Posterior vena cava (tissue), 2 donors: Measurements from ENCODE around the gene FAM3C. TPM values are rescaled to one million over a fixed set of nuclear protein-coding genes. Genes with fewer than 3 reads are reported as not detected.
"Not testable (repeated sequence)": the region's sequence is repeated elsewhere in the genome, so short reads cannot be mapped to it uniquely, and the experiment has no call there.

Source experiments
- DNase-seq: peaks from one replicate; pipeline ENCODE4 v3.0.0-alpha.2; 2020; ENCODE audit warnings: low spot score
- intact Hi-C, 2 donors: fragments of 100-400 bp; cut with DNase I; formaldehyde crosslinking; loops; one replicate each; pipeline versions ENCODE4 v1.14.1 to v1.14.2; 2022 to 2023
- long read RNA-seq, 2 donors: library from polyadenylated mRNA; unstranded; transcript quantifications; one replicate each; pipeline ENCODE4 v2.0.0, GENCODE V29; 2020 to 2021
- total RNA-seq, 2 donors: library from RNA; stranded (reverse); fragmentation: NEBNext Ultra II Directional; extraction: Animal tissue kit (Norgen Biotek cat#: 25700); gene quantifications; one replicate each; pipeline ENCODE4 v1.2.1, GENCODE V29; 2021
- donor health status: DM: yes; HTN: yes; CAD: no.
- donor health status: DM: yes; HTN: yes; CAD: no.

The FAM3C gene, protein sequence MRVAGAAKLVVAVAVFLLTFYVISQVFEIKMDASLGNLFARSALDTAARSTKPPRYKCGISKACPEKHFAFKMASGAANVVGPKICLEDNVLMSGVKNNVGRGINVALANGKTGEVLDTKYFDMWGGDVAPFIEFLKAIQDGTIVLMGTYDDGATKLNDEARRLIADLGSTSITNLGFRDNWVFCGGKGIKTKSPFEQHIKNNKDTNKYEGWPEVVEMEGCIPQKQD
- total RNA-seq, result 10 to 100 TPM; 71.4 to 93.4 TPM
- long read RNA-seq, donor 1, transcript FAM3C-201 (10 exons, 2,508 nt), result major isoform, 36 of 41 reads
- long read RNA-seq, donor 1, partial matches to known transcripts, result 1 of 41 reads
- long read RNA-seq, donor 1, other reads (novel, unspliced or antisense), result 3 of 41 reads
- long read RNA-seq, donor 2, transcript FAM3C-201 (10 exons, 2,508 nt), result major isoform, 64 of 67 reads
- long read RNA-seq, donor 2, partial matches to known transcripts, result 1 of 67 reads
- long read RNA-seq, donor 2, other reads (novel, unspliced or antisense), result 1 of 67 reads

DNA sequence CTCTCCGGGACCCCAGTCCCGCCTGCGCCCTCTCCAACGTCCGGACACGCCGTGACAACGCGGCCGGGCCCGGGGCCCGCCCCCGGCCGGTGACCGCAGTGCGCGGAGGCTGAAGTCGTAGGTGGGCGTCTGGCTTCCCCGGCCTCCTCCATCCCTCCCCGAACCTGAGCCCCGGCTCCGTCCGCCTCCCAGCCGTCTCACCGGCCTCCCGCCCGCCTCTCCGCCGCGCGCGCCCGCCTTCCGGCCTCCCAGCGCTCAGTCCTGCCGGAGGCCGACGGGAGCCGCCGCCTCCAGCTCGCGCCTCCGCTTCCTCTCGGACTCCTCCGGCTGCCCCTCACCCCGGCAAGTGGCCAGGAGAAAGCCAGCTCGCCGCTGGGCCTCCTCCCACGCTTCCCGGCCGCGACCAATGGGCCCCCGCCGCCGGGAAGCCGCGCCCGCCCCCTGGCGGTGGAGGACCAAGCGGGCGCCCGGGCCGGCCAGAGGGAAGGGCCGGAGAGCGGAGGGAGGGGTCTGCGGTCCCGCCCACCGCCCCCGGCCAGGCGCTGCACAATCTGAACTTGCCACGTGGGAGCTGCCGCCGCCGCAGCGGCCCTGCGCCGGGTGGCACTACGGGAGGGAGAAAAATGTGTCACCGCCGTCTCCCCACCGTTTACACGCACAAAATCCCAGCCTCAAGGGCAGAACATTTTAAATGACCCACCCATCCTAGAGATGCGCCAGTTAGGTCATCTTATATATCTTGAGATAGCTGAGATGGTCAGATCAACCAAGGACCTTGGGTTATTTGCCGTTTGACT, at the start of gene FAM3C:
TSS of gene FAM3C (minus strand) at position 348 of the 797 bp plus-strand sequence. CDS start 13,339 bp downstream, outside the sequence.
- peak; percentile 98 for DNase-seq
- intact Hi-C loops, result no loop called here

DNA sequence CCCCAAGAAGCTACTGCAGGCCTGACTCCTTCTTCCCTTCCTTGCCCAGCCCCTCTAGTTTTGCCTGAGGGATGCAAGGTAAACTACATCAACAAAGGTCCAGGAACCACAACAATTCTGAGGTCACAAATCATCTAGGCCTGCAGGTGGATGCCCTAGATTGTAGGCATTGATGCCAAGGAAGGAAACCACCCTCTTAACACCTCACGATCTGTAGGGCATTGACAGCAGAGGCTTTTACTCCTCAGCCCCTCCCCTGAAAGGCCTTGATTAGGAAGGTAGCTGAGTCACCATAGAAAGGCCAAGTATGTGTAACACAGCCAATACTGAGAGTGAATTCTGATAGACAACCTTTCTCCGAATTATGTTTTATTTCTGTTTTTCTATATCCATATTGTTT, 46.7 kb upstream of the FAM3C start:
- intact Hi-C loops, result no loop called here
- no peak for DNase-seq

DNA sequence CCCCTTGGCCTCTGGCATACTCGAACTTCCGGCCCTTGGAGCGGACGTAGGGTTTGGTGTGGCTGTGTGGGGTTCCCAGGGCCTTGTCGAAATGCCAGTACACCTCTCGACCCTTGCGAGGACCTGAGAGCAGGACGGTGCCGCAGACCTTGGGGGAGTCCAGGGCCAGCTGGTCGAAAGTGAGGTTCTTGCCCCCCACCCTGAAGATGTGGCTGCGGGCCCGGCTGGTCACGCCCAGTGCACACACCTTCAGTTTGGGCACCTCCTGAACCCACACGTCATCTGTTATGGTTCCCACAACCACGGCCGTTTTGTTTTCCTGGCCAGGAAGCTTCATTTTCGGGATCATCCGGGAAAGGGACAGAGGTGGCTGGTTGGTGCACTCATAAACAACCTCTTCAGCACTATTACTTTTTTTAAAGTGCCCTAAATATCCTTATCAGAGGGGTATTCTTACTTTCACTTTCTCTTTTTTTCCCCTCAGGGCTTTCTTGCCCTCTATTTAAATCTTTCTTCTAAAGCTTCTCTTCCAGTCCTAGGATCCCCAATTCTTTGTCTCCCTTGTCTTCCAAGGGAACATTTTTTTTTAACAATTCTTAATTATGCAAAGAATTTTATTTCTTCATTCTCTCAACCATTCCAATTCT, 44.9 kb upstream of the FAM3C start:
- intact Hi-C loops, result no loop called here

DNA sequence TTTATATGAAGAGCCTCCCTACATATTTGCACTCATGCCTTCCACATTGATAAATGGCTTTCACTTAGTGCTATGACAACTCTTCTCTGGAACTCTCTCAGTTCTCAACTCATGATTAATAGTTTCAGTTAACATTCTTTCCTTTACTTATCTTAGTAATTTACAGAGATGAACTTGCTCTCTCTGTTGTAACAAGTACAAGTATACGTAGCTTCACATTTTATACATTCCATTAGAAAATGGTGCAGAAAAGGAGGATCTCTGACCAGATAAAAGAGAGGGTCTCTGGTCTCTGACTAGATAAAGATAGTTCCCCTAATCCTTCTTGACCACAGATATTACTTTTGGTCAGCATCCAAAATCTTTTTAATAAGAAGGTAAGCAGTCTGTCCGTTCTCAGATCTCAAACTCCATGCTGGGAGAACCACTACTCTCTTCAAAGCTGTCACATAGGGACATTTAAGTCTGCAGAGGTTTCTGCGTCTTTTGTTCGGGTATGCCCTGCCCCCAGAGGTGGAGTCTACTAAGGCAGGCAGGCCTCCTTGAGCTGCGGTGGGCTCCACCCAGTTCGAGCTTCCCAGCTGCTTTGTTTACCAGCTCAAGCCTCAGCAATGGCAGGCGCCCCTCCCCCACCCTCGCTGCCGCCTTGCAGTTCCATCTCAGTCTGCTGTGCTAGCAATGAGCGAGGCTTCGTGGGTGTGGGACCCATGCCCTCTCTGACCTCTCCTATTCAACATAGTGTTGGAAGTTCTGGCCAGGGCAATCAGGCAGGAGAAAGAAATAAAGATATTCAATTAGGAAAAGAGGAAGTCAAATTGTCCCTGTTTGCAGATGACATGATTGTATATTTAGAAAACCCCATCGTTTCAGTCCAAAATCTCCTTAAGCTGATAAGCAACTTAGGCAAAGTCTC, 42.2 kb upstream of the FAM3C start:
- intact Hi-C loops, result not testable (repeated sequence)
- DNase-seq, result peak; percentile 90

More for the DNA sequence above, 44.9 kb upstream of the FAM3C start:
- peak; percentile 79 for DNase-seq

DNA sequence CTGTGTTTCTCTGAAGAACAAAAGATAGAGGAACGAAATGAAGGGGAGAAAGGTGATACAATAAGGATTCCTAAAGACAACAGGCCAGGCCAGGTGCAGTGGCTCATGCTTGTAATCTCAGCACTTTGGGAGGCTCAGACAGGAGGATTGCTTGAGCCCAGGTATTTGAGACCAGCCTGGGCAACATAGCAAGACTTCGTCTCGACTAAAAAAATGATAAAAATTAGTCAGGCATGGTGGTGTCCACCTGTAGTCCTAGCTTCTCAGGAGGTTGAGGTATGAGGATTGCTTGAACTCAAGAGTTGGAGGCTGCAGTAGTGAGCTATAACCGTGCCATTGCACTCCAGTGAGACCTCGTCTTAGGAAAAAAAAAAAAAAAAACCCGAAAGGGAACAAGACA, 41.4 kb upstream of the FAM3C start:
- intact Hi-C loops, result no loop called here
- DNase-seq, result no peak

DNA sequence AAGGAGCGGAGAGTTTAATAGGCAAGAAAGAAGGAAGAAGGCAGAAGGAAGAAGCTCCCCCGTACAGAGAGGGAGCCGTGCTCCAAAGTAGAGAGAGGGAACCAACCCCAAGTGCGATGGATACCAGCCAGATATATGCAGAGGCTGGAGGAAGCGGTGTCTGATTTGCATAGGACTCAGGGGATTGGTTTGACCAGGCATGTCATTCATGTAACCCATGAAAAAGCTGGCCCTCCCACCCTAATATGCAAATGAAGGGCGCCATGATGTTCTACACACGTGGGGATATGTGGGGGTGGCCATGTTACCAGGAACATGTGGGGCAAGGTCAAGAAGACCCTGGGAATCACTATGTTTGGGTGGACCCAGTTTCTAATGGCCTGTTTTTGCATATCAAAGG, 40.6 kb upstream of the FAM3C start:
- intact Hi-C loops, result no loop called here
- no peak for DNase-seq

DNA sequence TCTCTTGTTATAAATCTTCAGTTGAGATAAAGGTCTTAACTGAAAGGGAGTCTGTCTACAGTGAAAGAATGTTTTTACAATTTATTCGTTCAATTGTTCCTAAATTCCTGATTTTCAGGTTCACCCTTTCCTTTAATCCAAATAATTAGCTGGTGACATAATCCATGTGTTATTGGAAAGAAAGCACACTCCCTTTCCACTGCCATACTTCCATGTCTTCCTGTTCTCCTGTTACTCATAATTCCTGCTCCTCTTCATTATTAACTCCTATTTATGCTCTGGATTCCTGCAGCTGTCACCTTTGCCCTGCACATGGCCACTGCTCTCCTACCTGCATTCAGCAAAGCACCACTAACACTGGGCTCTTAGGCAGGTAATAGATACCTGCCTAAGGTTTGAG, 40.0 kb upstream of the FAM3C start:
- intact Hi-C loops, result no loop called here
- no peak for DNase-seq

DNA sequence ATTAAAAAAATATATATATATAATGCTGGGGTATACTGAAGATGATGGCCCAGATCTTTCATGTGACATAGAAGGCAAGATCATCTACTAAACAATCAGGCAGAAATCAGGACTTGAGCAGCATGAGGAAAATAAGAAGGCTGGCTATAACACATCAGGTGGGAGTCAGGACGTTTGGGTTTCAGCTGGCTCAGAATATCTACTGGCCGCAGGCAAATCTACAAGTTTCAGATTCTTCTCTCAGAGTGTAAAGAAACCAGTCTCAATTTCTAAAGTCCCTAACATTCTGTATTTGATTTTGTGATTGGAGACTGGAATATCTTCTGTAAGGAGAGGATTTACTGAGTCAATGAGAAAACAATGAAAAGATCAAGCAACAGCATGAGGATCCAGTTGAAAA, 37.7 kb upstream of the FAM3C start:
- intact Hi-C loops, result no loop called here
- DNase-seq, result no peak

DNA sequence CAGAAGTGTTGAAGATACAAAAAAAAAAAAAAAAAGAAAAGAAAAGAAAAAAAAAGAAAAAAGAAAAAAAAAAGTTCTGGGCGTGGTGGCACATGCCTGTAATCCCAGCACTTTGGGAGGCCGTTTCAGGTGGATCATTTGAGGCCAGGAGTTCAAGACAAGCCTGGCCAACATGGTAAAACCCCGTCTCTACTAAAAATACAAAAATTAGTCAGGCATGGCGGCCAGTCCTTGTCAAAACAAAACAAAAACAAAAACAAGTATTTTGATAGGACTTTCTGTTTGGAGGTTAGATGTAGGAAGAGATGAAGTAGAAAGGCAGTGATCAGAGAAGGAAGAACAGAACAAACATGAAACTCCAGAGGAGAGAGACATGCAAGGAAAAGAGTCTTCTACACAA, 36.4 kb upstream of the FAM3C start:
- intact Hi-C loops, DNase-seq: not testable (repeated sequence)

DNA sequence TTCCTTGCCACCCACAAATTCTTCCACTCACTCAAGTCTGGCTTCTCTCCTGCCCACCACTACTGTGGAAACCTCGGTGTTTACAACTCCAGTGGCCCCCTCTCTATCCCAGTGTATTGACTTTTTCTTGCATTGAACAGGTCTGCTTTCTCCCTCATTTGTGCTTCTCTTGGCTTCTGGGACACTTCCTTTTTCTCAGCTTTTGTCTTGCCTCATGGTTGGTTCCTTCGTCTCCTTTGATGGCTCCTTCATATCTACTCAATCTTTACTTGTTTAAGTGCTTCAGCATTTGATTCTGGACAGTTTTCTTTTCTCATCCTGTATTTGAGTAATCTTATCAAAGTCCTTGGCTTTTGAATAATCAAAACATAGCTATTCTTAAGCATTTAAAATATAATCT, 35.9 kb upstream of the FAM3C start:
- DNase-seq, result no peak
- intact Hi-C loops, result no loop called here

DNA sequence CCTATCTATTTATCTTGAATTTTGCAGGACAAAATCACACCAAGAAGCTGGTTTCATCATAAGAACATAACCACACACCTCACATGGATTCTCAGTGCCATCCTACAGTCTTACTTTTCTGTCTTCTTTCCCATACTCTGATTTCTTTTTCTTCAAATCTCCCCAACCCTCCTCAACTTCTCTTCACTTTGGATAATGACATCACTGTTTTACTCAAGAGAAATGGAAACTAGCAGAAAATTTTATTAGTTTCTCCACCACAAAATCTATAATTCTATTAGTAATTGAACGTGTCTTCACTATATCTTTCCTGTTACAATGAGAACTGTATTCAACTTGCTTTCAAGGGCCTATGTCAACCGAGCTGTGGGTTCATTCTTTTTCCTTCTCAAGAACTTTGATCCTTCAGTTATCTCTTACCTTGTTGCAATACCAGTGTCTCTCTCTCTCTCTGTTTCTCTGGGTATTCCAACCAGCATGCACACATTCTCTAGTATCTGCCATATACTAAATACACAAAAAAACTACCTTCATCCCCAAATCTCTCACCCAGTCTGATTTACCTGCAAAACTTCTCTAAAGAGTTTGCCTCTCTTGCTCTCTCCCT, 35.4 kb upstream of the FAM3C start:
- intact Hi-C loops, result no loop called here
- no peak for DNase-seq

DNA sequence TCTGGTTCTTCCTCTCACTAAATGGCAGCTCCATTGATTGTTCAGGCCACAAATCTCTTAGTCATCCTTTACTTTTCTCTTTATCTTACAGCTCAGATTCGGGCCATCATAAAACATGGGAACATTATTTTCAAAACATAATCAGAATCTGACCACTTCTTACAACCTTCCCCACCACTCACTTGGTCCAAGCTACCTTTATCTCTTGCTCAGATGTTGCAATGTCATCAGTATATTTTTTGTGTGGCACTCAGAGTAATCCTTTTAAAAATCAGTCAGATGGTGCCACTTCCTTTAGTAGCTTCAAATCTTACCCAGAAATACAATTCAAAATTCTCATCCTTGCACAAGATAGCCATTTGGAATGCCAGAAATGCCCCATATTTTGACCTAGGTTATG, 34.5 kb upstream of the FAM3C start:
- intact Hi-C loops, result no loop called here
- DNase-seq, result no peak

DNA sequence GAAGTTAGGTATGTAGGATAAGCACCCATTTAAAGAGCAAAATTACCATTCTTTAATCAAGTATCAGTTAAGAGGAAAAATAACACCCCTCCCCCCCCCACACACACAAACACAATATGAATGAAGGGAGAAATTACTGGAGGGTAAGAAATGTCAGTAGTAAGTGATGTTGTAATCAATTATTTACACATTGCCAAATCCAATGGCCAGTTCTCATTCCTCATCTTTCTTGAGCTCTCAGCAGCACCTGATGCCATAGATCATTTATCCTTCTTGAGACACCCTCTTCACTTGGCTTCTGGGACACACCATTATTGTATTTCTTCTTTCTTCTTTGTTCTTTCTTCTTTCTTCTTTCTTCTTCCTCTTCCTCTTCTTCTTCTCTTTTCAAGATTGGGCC, 33.7 kb upstream of the FAM3C start:
- intact Hi-C loops, result no loop called here
- DNase-seq, result no peak

DNA sequence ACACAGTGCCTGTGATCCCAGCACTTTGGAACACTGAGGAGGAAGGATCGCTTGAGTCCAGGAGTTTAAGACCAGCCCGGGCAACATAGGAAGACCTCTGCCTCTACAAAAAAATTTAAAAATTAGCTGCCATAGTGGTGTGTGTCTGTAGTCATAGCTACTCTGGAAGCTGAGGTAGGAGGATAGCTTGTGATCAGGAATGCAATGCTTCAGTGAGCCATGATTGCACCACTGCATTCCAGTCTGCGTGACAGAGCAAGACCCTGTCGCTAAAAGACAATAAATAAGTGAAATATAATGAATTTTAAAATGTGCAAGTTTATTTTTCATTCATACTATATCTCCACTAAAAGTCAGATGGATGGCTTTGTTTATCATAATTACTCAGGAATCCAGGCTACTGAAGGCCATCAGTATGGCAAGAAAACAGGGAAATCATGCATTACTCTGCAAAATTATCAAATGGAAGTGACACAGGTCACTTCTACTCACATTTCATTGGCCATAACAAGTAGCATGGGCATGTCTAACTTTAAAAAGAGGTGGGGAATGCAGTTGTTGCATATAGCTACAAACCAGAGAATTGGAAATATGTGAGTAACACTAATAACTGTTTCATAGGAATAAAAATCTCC, 32.9 kb upstream of the FAM3C start:
- intact Hi-C loops, result no loop called here
- no peak for DNase-seq

DNA sequence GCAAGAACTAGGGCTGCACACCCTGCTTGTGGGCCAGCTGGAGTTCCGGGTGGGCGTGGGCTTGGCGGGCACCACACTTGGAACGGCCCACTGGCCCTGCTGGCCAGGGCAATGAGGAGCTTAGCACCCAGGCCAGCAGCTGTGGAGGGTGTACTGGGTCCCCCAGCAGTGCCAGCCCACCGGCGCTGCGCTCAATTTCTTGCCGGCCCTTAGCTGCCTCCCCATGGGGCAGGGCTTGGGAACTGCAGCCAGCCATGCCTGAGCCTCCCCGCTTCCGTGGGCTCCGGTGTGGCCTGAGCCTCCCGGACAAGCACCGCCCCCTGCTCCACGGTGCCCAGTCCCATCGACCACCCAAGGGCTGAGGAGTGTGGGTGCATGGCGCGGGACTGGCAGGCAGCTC, 25.6 kb upstream of the FAM3C start:
- intact Hi-C loops, DNase-seq: not testable (repeated sequence)

DNA sequence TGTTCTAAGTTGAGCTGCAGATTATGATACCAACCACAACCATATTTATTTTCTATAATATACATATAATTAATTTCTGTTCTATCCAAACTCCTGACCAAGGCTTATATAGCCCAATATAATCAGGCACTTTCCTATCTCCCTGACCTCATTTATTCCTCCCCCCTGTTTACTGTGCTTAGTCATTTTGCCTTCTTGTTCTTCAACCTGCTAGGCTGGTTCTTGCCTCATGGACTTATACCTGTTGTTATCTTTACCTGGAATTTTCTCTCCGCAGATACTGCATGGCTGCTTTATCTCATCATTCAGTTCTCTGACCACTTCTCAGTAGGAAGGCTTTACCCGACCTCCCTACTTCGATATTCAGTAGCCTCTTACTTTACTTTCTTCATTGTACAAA, 24.9 kb upstream of the FAM3C start:
- no peak for DNase-seq
- intact Hi-C loops, result no loop called here

DNA sequence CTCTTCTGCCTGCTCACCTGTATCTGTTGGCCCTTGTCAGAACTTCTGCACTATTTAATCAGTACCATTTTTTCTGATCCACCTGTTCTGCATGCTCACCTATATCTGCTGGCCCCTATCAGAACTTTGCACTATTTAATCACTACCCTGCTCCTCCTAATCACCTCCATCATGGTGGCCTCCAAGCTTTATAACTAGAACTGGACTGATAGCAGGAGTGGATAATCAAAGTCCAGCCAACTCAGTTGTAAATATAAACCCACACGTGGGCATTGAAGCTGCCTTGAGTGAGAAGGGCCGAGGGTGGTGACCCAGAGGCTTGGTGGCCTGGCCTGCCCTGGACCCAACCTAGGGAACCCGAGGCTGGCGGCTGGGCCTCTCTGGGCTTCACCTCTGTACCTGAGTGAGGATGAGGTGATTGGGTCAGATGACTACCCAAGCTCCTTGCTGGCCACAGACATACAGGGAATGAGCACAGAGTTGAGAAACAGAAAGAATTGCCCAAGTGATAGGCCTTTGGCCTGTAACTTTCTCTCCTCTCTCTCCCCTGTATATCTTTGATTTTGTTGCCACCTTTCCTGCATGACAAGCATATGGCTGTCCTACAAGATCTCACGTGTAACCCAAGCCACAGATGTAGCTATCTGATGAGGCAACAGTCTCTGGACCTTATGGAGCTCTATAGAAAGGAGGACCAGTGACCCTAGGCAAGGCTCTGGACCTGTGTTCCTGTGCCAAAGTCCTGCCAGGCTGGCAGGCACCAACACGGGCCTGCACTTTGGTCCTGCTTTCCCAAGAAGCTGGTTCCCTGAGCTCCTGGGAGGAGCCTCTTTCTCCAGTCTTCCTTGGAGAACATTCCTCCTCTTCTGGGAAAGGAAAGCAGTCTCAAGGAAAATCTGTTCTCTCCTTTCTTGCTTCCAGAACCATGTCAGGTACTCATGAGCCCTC, 23.4 kb upstream of the FAM3C start:
- intact Hi-C loops, result no loop called here
- DNase-seq, result no peak
